Activated naive CD8-positive, alpha-beta T cell (primary cell): ENCODE measurements around the gene PRODH.
"Not testable (repeated sequence)": the region's sequence is repeated elsewhere in the genome, so short reads cannot be mapped to it uniquely, and the experiment has no call there.

Experiments
- H3K27ac Mint-ChIP-seq: one replicate; pipeline ENCODE4 v1.8.0; 2021; ENCODE audit warnings: mixed read lengths
- H3K27me3 Mint-ChIP-seq: one replicate; pipeline ENCODE4 v1.8.0; 2021; ENCODE audit warnings: mixed read lengths
- H3K36me3 Mint-ChIP-seq: one replicate; pipeline ENCODE4 v1.8.0; 2021; ENCODE audit warnings: mixed read lengths
- H3K4me1 Mint-ChIP-seq: one replicate; pipeline ENCODE4 v1.8.0; 2021; ENCODE audit warnings: low read depth, mixed read lengths
- H3K4me3 Mint-ChIP-seq: one replicate; pipeline ENCODE4 v1.8.0; 2021; ENCODE audit warnings: mild to moderate bottlenecking, mixed read lengths
- H3K9me3 Mint-ChIP-seq: one replicate; pipeline ENCODE4 v1.8.0; 2021; ENCODE audit warnings: low read depth, mixed read lengths

PRODH gene

GRCh38 chr22:18947105-18947504 is 11.0 kb upstream of the PRODH start:
- H3K27me3 Mint-ChIP-seq, H3K9me3 Mint-ChIP-seq, H3K4me3 Mint-ChIP-seq, H3K27ac Mint-ChIP-seq, H3K36me3 Mint-ChIP-seq, H3K4me1 Mint-ChIP-seq: not testable (repeated sequence)

- H3K27me3 Mint-ChIP-seq, H3K9me3 Mint-ChIP-seq, H3K27ac Mint-ChIP-seq, H3K4me3 Mint-ChIP-seq, H3K4me1 Mint-ChIP-seq, H3K36me3 Mint-ChIP-seq: not testable (repeated sequence)
These were observed 2.6 kb upstream of the PRODH start for GRCh38 chr22:18938691-18939090.

GRCh38 chr22:18934688-18935087 is 1.4 kb downstream of the PRODH start:
- H3K4me1 Mint-ChIP-seq, H3K27me3 Mint-ChIP-seq, H3K9me3 Mint-ChIP-seq, H3K27ac Mint-ChIP-seq, H3K4me3 Mint-ChIP-seq, H3K36me3 Mint-ChIP-seq: not testable (repeated sequence)

- H3K9me3 Mint-ChIP-seq: no peaks in the 10 kb centered on the region
- no peak overlapping the region for H3K27ac Mint-ChIP-seq
- no peaks in the 10 kb centered on the region for H3K36me3 Mint-ChIP-seq
- no peaks in the 10 kb centered on the region for H3K27me3 Mint-ChIP-seq
- no peaks in the 10 kb centered on the region for H3K4me1 Mint-ChIP-seq
- no peak overlapping the region for H3K4me3 Mint-ChIP-seq
These were observed 2.2 kb downstream of the PRODH start for GRCh38 chr22:18933914-18934313.

GRCh38 chr22:18931905-18932652 is 4.0 kb downstream of the PRODH start:
- Mint-ChIP-seq H3K4me3 (no peak overlapping the region), H3K27ac (no peak overlapping the region), H3K36me3 (no peaks in the 10 kb centered on the region), H3K9me3 (no peaks in the 10 kb centered on the region), H3K4me1 (no peaks in the 10 kb centered on the region), H3K27me3 (no peaks in the 10 kb centered on the region)

GRCh38 chr22:18929459-18929858 is 6.6 kb downstream of the PRODH start:
- no peaks in the 10 kb centered on the region for H3K4me1 Mint-ChIP-seq
- no peaks in the 10 kb centered on the region for H3K36me3 Mint-ChIP-seq
- no peaks in the 10 kb centered on the region for H3K9me3 Mint-ChIP-seq
- H3K27ac Mint-ChIP-seq: no peak overlapping the region
- no peak overlapping the region for H3K4me3 Mint-ChIP-seq
- H3K27me3 Mint-ChIP-seq: no peaks in the 10 kb centered on the region

- Mint-ChIP-seq H3K9me3 (no peaks in the 10 kb centered on the region), H3K4me3 (no peak overlapping the region), H3K27me3 (no peaks in the 10 kb centered on the region), H3K36me3 (no peaks in the 10 kb centered on the region), H3K27ac (no peak overlapping the region), H3K4me1 (no peaks in the 10 kb centered on the region)
These were observed 8.5 kb downstream of the PRODH start for GRCh38 chr22:18927573-18927972.

- no peaks in the 10 kb centered on the region for H3K36me3 Mint-ChIP-seq
- no peaks in the 10 kb centered on the region for H3K9me3 Mint-ChIP-seq
- H3K27me3 Mint-ChIP-seq: no peaks in the 10 kb centered on the region
- H3K27ac Mint-ChIP-seq: no peak overlapping the region
- no peak overlapping the region for H3K4me3 Mint-ChIP-seq
- no peaks in the 10 kb centered on the region for H3K4me1 Mint-ChIP-seq
These were observed 9.1 kb downstream of the PRODH start for GRCh38 chr22:18927020-18927419.

- no peaks in the 10 kb centered on the region for H3K36me3 Mint-ChIP-seq
- no peak overlapping the region for H3K27ac Mint-ChIP-seq
- H3K27me3 Mint-ChIP-seq: no peaks in the 10 kb centered on the region
- H3K4me3 Mint-ChIP-seq: no peak overlapping the region
- H3K4me1 Mint-ChIP-seq: no peaks in the 10 kb centered on the region
- no peaks in the 10 kb centered on the region for H3K9me3 Mint-ChIP-seq
These were observed 10.6 kb downstream of the PRODH start for GRCh38 chr22:18925368-18926064.

- not testable (repeated sequence) for H3K4me1 Mint-ChIP-seq, H3K27ac Mint-ChIP-seq, H3K27me3 Mint-ChIP-seq, H3K4me3 Mint-ChIP-seq, H3K36me3 Mint-ChIP-seq, H3K9me3 Mint-ChIP-seq
These were observed 15.7 kb downstream of the PRODH start for GRCh38 chr22:18920257-18920902.

GRCh38 chr22:18917818-18918217 is 18.3 kb downstream of the PRODH start:
- not testable (repeated sequence) for H3K4me3 Mint-ChIP-seq, H3K27me3 Mint-ChIP-seq, H3K9me3 Mint-ChIP-seq, H3K36me3 Mint-ChIP-seq, H3K4me1 Mint-ChIP-seq, H3K27ac Mint-ChIP-seq

- H3K4me3 Mint-ChIP-seq, H3K9me3 Mint-ChIP-seq, H3K36me3 Mint-ChIP-seq, H3K4me1 Mint-ChIP-seq, H3K27ac Mint-ChIP-seq, H3K27me3 Mint-ChIP-seq: not testable (repeated sequence)
These were observed 20.5 kb downstream of the PRODH start for GRCh38 chr22:18915550-18915949.

GRCh38 chr22:18914558-18914957 is 21.5 kb downstream of the PRODH start:
- H3K4me3 Mint-ChIP-seq, H3K36me3 Mint-ChIP-seq, H3K27me3 Mint-ChIP-seq, H3K9me3 Mint-ChIP-seq, H3K4me1 Mint-ChIP-seq, H3K27ac Mint-ChIP-seq: not testable (repeated sequence)

GRCh38 chr22:18912264-18912946 is 23.7 kb downstream of the PRODH start:
- H3K4me3 Mint-ChIP-seq, H3K4me1 Mint-ChIP-seq, H3K9me3 Mint-ChIP-seq, H3K27me3 Mint-ChIP-seq, H3K27ac Mint-ChIP-seq, H3K36me3 Mint-ChIP-seq: not testable (repeated sequence)

GRCh38 chr22:18911535-18911934 is 24.6 kb downstream of the PRODH start:
- H3K9me3 Mint-ChIP-seq, H3K36me3 Mint-ChIP-seq, H3K27me3 Mint-ChIP-seq, H3K27ac Mint-ChIP-seq, H3K4me1 Mint-ChIP-seq, H3K4me3 Mint-ChIP-seq: not testable (repeated sequence)
